Measurements from ENCODE around the gene CSAG2. TPM values are rescaled to one million over a fixed set of nuclear protein-coding genes. Genes with fewer than 3 reads are reported as not detected.

The CSAG2 gene
- total RNA-seq, 1 donor from 2014 or later = not detected

DNA sequence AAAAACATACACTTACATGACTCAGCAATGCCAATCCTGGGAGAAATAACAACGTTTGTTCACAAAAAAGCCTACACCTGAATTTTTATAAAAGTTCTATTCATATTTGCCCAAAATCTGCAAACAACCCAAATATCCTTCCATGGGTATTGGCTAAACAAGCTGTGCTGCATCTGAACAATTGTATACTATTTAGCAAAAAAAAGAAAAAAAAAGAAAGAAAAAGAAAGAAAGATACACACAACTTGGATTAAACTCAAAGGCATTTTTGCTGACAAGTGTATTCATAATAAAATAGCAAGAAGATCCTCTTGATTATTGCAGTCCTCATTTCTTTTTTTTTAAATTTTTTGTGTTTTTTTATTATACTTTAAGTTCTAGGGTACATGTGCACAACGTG is 34.9 kb downstream of the CSAG2 start:
- TF ChIP-seq EZH2 (IDR thresholded peaks at IDR 0.05; ENCODE audit: insufficient read depth, low read length) = no peak
- TF ChIP-seq, protein P1, sequence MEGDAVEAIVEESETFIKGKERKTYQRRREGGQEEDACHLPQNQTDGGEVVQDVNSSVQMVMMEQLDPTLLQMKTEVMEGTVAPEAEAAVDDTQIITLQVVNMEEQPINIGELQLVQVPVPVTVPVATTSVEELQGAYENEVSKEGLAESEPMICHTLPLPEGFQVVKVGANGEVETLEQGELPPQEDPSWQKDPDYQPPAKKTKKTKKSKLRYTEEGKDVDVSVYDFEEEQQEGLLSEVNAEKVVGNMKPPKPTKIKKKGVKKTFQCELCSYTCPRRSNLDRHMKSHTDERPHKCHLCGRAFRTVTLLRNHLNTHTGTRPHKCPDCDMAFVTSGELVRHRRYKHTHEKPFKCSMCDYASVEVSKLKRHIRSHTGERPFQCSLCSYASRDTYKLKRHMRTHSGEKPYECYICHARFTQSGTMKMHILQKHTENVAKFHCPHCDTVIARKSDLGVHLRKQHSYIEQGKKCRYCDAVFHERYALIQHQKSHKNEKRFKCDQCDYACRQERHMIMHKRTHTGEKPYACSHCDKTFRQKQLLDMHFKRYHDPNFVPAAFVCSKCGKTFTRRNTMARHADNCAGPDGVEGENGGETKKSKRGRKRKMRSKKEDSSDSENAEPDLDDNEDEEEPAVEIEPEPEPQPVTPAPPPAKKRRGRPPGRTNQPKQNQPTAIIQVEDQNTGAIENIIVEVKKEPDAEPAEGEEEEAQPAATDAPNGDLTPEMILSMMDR (IDR thresholded peaks at IDR 0.05; ENCODE audit: insufficient read depth, low read depth, low read length) = no peak
- H3K79me2 ChIP-seq (ENCODE audit: insufficient read depth, low read length) = no peaks in the 10 kb centered on the region
- Mint-ChIP-seq H3K9me3 (ENCODE audit: unreplicated experiment) (peaks cover 2% of the 10 kb centered on the region), H3K36me3 (ENCODE audit: low read depth, unreplicated experiment) (no peaks in the 10 kb centered on the region), H3K27me3 (ENCODE audit: low read depth, unreplicated experiment) (peaks cover 11% of the 10 kb centered on the region), H3K27ac (ENCODE audit: unreplicated experiment) (no peak overlapping the region), H3K4me1 (ENCODE audit: low read depth, unreplicated experiment) (no peaks in the 10 kb centered on the region), H3K4me3 (ENCODE audit: unreplicated experiment) (no peak overlapping the region)
- no peak for DNase-seq (ENCODE audit: low read depth)
- no peaks in the 10 kb centered on the region for H4K20me1 ChIP-seq (ENCODE audit: insufficient read depth, low read length)
- no peaks in the 10 kb centered on the region for H3K9me3 ChIP-seq (ENCODE audit: insufficient read depth, low read depth, low read length)
- H2AFZ ChIP-seq (ENCODE audit: low read depth, low read length) = no peak overlapping the region
- H3K4me3 ChIP-seq (ENCODE audit: insufficient read depth, low read depth, low read length) = no peak overlapping the region
- no peaks in the 10 kb centered on the region for H3K27me3 ChIP-seq (ENCODE audit: insufficient read depth, low read length)
- no peak for FAIRE-seq
- no peaks in the 10 kb centered on the region for H3K36me3 ChIP-seq (ENCODE audit: insufficient read depth, low read length)
- H3K9ac ChIP-seq (ENCODE audit: low read length) = no peak overlapping the region
- no peaks in the 10 kb centered on the region for H3K4me1 ChIP-seq (ENCODE audit: insufficient read depth, low read length)
- H3K27ac ChIP-seq (ENCODE audit: low read depth, low read length) = no peak overlapping the region
- no peak overlapping the region for H3K4me2 ChIP-seq (ENCODE audit: low read length)

DNA sequence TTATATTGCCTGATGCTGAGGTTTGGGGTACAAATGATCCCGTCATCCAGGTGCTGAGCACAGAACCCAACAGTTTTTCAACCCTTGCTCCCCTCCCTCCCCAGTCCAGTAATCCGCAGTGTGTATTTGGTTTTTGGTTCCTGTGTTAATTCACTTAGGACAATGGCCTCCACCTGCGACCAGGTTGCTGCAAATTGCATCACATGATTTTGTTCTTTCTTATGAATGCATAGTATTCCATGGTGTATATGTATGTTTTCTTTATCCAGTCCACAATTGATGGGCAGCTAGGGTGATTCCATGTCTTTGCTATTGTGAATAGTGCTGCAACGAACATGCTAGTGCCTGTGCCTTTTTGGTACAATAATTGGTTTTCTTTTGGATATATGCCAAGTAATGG is 46.0 kb downstream of the CSAG2 start:
- Mint-ChIP-seq H3K36me3 (ENCODE audit: low read depth, unreplicated experiment) (no peaks in the 10 kb centered on the region), H3K4me3 (ENCODE audit: unreplicated experiment) (no peak overlapping the region), H3K27ac (ENCODE audit: unreplicated experiment) (no peak overlapping the region), H3K27me3 (ENCODE audit: low read depth, unreplicated experiment) (peaks cover 3% of the 10 kb centered on the region), H3K4me1 (ENCODE audit: low read depth, unreplicated experiment) (no peaks in the 10 kb centered on the region), H3K9me3 (ENCODE audit: unreplicated experiment) (no peaks in the 10 kb centered on the region)
- H4K20me1 ChIP-seq (ENCODE audit: insufficient read depth, low read length) = no peaks in the 10 kb centered on the region
- H3K9me3 ChIP-seq (ENCODE audit: insufficient read depth, low read depth, low read length) = no peaks in the 10 kb centered on the region
- no peak overlapping the region for H3K4me3 ChIP-seq (ENCODE audit: insufficient read depth, low read depth, low read length)
- H2AFZ ChIP-seq (ENCODE audit: low read depth, low read length) = no peak overlapping the region
- no peak overlapping the region for H3K4me2 ChIP-seq (ENCODE audit: low read length)
- H3K9ac ChIP-seq (ENCODE audit: low read length) = no peak overlapping the region
- H3K79me2 ChIP-seq (ENCODE audit: insufficient read depth, low read length) = no peaks in the 10 kb centered on the region
- no peaks in the 10 kb centered on the region for H3K36me3 ChIP-seq (ENCODE audit: insufficient read depth, low read length)
- H3K4me1 ChIP-seq (ENCODE audit: insufficient read depth, low read length) = no peaks in the 10 kb centered on the region
- no peaks in the 10 kb centered on the region for H3K27me3 ChIP-seq (ENCODE audit: insufficient read depth, low read length)
- no peak overlapping the region for H3K27ac ChIP-seq (ENCODE audit: low read depth, low read length)
- no peak for TF ChIP-seq EZH2 (IDR thresholded peaks at IDR 0.05; ENCODE audit: insufficient read depth, low read length)
- TF ChIP-seq, protein P1 (IDR thresholded peaks at IDR 0.05; ENCODE audit: insufficient read depth, low read depth, low read length) = no peak
- peak; percentile 9 for FAIRE-seq
- DNase-seq (ENCODE audit: low read depth) = no peak

GRCh38 chrX:152658302-152658701 is 50.8 kb downstream of the CSAG2 start:
- no peaks in the 10 kb centered on the region for H4K20me1 ChIP-seq (ENCODE audit: insufficient read depth, low read length)
- H3K4me1 ChIP-seq (ENCODE audit: insufficient read depth, low read length) = no peaks in the 10 kb centered on the region
- FAIRE-seq = peak; percentile 78
- DNase-seq (ENCODE audit: low read depth) = no peak
- H3K4me3 ChIP-seq (ENCODE audit: insufficient read depth, low read depth, low read length) = no peak overlapping the region
- no peak overlapping the region for H2AFZ ChIP-seq (ENCODE audit: low read depth, low read length)
- no peak overlapping the region for H3K4me2 ChIP-seq (ENCODE audit: low read length)
- Mint-ChIP-seq H3K9me3 (ENCODE audit: unreplicated experiment) (no peaks in the 10 kb centered on the region), H3K27me3 (ENCODE audit: low read depth, unreplicated experiment) (peaks cover 4% of the 10 kb centered on the region), H3K27ac (ENCODE audit: unreplicated experiment) (no peak overlapping the region), H3K4me3 (ENCODE audit: unreplicated experiment) (no peak overlapping the region), H3K36me3 (ENCODE audit: low read depth, unreplicated experiment) (no peaks in the 10 kb centered on the region), H3K4me1 (ENCODE audit: low read depth, unreplicated experiment) (no peaks in the 10 kb centered on the region)
- no peaks in the 10 kb centered on the region for H3K9me3 ChIP-seq (ENCODE audit: insufficient read depth, low read depth, low read length)
- no peak overlapping the region for H3K27ac ChIP-seq (ENCODE audit: low read depth, low read length)
- TF ChIP-seq, protein P1 (IDR thresholded peaks at IDR 0.05; ENCODE audit: insufficient read depth, low read depth, low read length) = no peak
- TF ChIP-seq EZH2 (IDR thresholded peaks at IDR 0.05; ENCODE audit: insufficient read depth, low read length) = no peak
- H3K9ac ChIP-seq (ENCODE audit: low read length) = no peak overlapping the region
- H3K27me3 ChIP-seq (ENCODE audit: insufficient read depth, low read length) = no peaks in the 10 kb centered on the region
- no peaks in the 10 kb centered on the region for H3K79me2 ChIP-seq (ENCODE audit: insufficient read depth, low read length)
- no peaks in the 10 kb centered on the region for H3K36me3 ChIP-seq (ENCODE audit: insufficient read depth, low read length)

Other genes starting within 250 kb of the CSAG2 start
- 0.41 and 0.43 TPM in 2 replicates for gene GABRQ, start 71.4 kb downstream of the CSAG2 start, total RNA-seq
- 0.36 and 0.58 TPM in 2 replicates for gene MAGEA3, start 10.5 kb downstream of the CSAG2 start, total RNA-seq
- gene MAGEA2B, start 5.4 kb upstream of the CSAG2 start, total RNA-seq = 1.2 and 2.9 TPM in 2 replicates
- gene CSAG1, start 24.4 kb upstream of the CSAG2 start, total RNA-seq = 0.75 and 1.2 TPM in 2 replicates
- gene MAGEA12, start 24.5 kb upstream of the CSAG2 start, total RNA-seq = 0.62 and 0.98 TPM in 2 replicates
- 6.1 and 7.1 TPM in 2 replicates for gene MAGEA2, start 44.6 kb upstream of the CSAG2 start, total RNA-seq
- gene CSAG3, start 49.9 kb upstream of the CSAG2 start, total RNA-seq = 6.4 and 6.6 TPM in 2 replicates
- gene MAGEA6, start 60.4 kb upstream of the CSAG2 start, total RNA-seq = 0.70 and 0.89 TPM in 2 replicates
- gene CETN2, start 121.5 kb upstream of the CSAG2 start, total RNA-seq = 31.8 and 38.0 TPM in 2 replicates
- gene NSDHL, start 121.8 kb upstream of the CSAG2 start, total RNA-seq = 25.5 and 34.2 TPM in 2 replicates
- gene ZNF185, start 188.8 kb upstream of the CSAG2 start, total RNA-seq = 7.8 and 16.2 TPM in 2 replicates